Endothelial cell of umbilical vein (primary cell): Measurements from ENCODE around the gene SIRT4. TPM values are rescaled to one million over a fixed set of nuclear protein-coding genes. Genes with fewer than 3 reads are reported as not detected.

Experiments
- BruUV-seq: library from RNA; stranded (reverse); fragments of 400-500 nt; replicated peaks from 2 replicates; lab custom pipeline; 2021; lab: Mats Ljungman, UMichigan
- CTCF ChIA-PET: fragments of 300-600, 350-600 bp; sonication (Branson Sonifier 250); formaldehyde crosslinking; loops from one replicate; lab custom pipeline; 2021; ENCODE audit warnings: antibody characterized with exemption, inconsistent platforms; lab: Charles Lee
- POLR2A ChIA-PET: fragments of 300-600, 350-600 bp; sonication (Branson Sonifier 250); formaldehyde crosslinking; loops from one replicate; lab custom pipeline; 2021; ENCODE audit warnings: antibody characterized with exemption, inconsistent platforms; lab: Charles Lee
- DNase-seq: peaks from one replicate; pipeline ENCODE4 v3.0.0-alpha.2; 2011; ENCODE audit warnings: low read depth, low spot score
- FAIRE-seq: peaks from 2 replicates; lab custom pipeline; 2011; peaks lifted over from hg19 to GRCh38; lab: Jason Lieb, UNC
- H2AFZ ChIP-seq: 2 replicates; pipeline ENCODE4 v1.6.0; 2012; ENCODE audit warnings: low read depth, low read length, control low read depth, inconsistent platforms
- H3K27ac ChIP-seq: 2 replicates; pipeline ENCODE4 v1.5.1; 2011; ENCODE audit warnings: low read depth, mild to moderate bottlenecking, control low read depth, low read length, moderate library complexity; ENCODE audit not compliant: insufficient read depth
- H3K27me3 ChIP-seq, 2 experiments: 2 replicates each; pipeline versions ENCODE4 v1.6.0 to v1.6.1; 2011; ENCODE audit warnings: low read length in 2 of 2, mixed read lengths in 1 of 2; ENCODE audit not compliant: control insufficient read depth in 2 of 2, insufficient read depth in 2 of 2
- H3K36me3 ChIP-seq, 2 experiments: 2 replicates in 1 of 2; 3 replicates in 1 of 2; pipeline ENCODE4 v1.5.1; 2011; ENCODE audit warnings: low read length in 2 of 2, mild to moderate bottlenecking in 1 of 2, moderate library complexity in 1 of 2; ENCODE audit not compliant: control insufficient read depth in 2 of 2, insufficient read depth in 2 of 2; ENCODE audit errors: extremely low read depth in 1 of 2
- H3K4me1 ChIP-seq: 3 replicates; pipeline ENCODE4 v1.5.1; 2011; ENCODE audit warnings: mild to moderate bottlenecking, low read length; ENCODE audit not compliant: control insufficient read depth, insufficient read depth; ENCODE audit errors: extremely low read depth
- H3K4me2 ChIP-seq: 2 replicates; pipeline ENCODE4 v1.6.1; 2011; ENCODE audit warnings: low read length, control low read depth, mixed read lengths; ENCODE audit not compliant: insufficient read depth
- H3K4me3 ChIP-seq, 3 experiments: fragments of 200-600 bp in 1 of 3; sonication (generic), shearing (Covaris generic) in 1 of 3; replicated peaks in 1 of 3; 2 replicates each; pipeline ENCODE4 v1.5.1; 2011 to 2016; ENCODE audit warnings: control low read depth in 3 of 3, low read length in 3 of 3, mild to moderate bottlenecking in 2 of 3, inconsistent platforms in 1 of 3, low read depth in 1 of 3, moderate library complexity in 1 of 3; ENCODE audit not compliant: insufficient read depth in 1 of 3
- H3K79me2 ChIP-seq: 2 replicates; pipeline ENCODE4 v1.6.0; 2012; ENCODE audit warnings: low read length, inconsistent platforms; ENCODE audit not compliant: control insufficient read depth, insufficient read depth
- H3K9ac ChIP-seq: replicated peaks from 2 replicates; pipeline ENCODE3; 2011; ENCODE audit warnings: low read length, control low read depth; ENCODE audit not compliant: insufficient read depth; ENCODE audit errors: extremely low read depth
- H3K9me1 ChIP-seq: replicated peaks from 3 replicates; pipeline ENCODE4 v1.6.0; 2011; ENCODE audit warnings: mild to moderate bottlenecking, low read length; ENCODE audit not compliant: control insufficient read depth, insufficient read depth; ENCODE audit errors: extremely low read depth
- H3K9me3 ChIP-seq: replicated peaks from 2 replicates; pipeline ENCODE4 v1.5.1; 2012; ENCODE audit warnings: low read length, inconsistent platforms; ENCODE audit not compliant: control insufficient read depth, insufficient read depth
- H4K20me1 ChIP-seq: replicated peaks from 2 replicates; pipeline ENCODE3; 2011; ENCODE audit warnings: mild to moderate bottlenecking, low read length; ENCODE audit not compliant: control insufficient read depth, insufficient read depth; ENCODE audit errors: extremely low read depth
- EZH2 ChIP-seq: IDR thresholded peaks from 2 replicates; pipeline ENCODE4 v1.6.1; 2012; ENCODE audit warnings: borderline replicate concordance, low read depth, mild to moderate bottlenecking, moderate library complexity, low read length, inconsistent platforms; ENCODE audit not compliant: severe bottlenecking
- FOS ChIP-seq: IDR thresholded peaks from 2 replicates; pipeline ENCODE4 v1.6.1; 2011; ENCODE audit warnings: mild to moderate bottlenecking, low read length, moderate library complexity, borderline replicate concordance; ENCODE audit not compliant: insufficient read depth
- GATA2 ChIP-seq: IDR thresholded peaks from 2 replicates; pipeline ENCODE4 v1.7.0; 2011; ENCODE audit warnings: low read depth, mild to moderate bottlenecking, moderate library complexity, mixed read lengths, low read length; ENCODE audit not compliant: insufficient read length, insufficient read depth
- JUN ChIP-seq: IDR thresholded peaks from 2 replicates; pipeline ENCODE4 v1.6.1; 2011; ENCODE audit warnings: borderline replicate concordance, low read depth; ENCODE audit not compliant: insufficient read length, insufficient read depth
- MYC ChIP-seq: IDR thresholded peaks from one replicate; pipeline ENCODE4 v1.6.1; 2011; ENCODE audit warnings: mild to moderate bottlenecking, low read depth, low read length
- POLR2A ChIP-seq: IDR thresholded peaks from 2 replicates; pipeline ENCODE4 v1.6.1; 2012; ENCODE audit warnings: low read depth, mild to moderate bottlenecking, control low read depth, low read length
- POLR2AphosphoS5 ChIP-seq: IDR thresholded peaks from 2 replicates; pipeline ENCODE4 v1.6.1; 2012; ENCODE audit warnings: low read depth, mild to moderate bottlenecking, control low read depth, low read length, moderate library complexity; ENCODE audit not compliant: insufficient read depth
- dilution Hi-C: fragments of 300-500 bp; cut with MboI; formaldehyde crosslinking; loops from one replicate; pipeline ENCODE4 v1.15.0; 2019; ENCODE audit warnings: low sequenced_read_pairs; ENCODE audit not compliant: extremely low pct_ligation_motif_present
- intact Hi-C: fragments of 100-400 bp; cut with micrococcal nuclease; formaldehyde crosslinking; loops from one replicate; pipeline ENCODE4 v1.10.0; 2022
- polyA plus RNA-seq, 4 experiments: library from polyadenylated mRNA; depleted of rRNA in 3 of 4; stranded (reverse) in 3 of 4; unstranded in 1 of 4; fragments of >200 nt; gene quantifications; 2 replicates each; pipeline versions ENCODE4 v1.2.1 to v1.2.3, GENCODE V29; 2011 to 2012; ENCODE audit warnings: missing spikeins in 1 of 4
- total RNA-seq: library from RNA; stranded (reverse); gene quantifications from 2 replicates; pipeline ENCODE4 v1.2.3, GENCODE V29; 2021
- TF ChIP-seq, protein P1 (sequence below): IDR thresholded peaks from 2 replicates; pipeline ENCODE4 v1.6.1; 2011; ENCODE audit not compliant: insufficient read depth, insufficient read length
- TF ChIP-seq, protein P2 (sequence below), 2 donors: IDR thresholded peaks; 1 replicate in 1 of 2; 2 replicates in 1 of 2; pipeline ENCODE4 v1.5.1; 2011; ENCODE audit warnings: low read length in 2 of 2, mild to moderate bottlenecking in 2 of 2, moderate library complexity in 2 of 2, control low read depth in 1 of 2, inconsistent platforms in 1 of 2, low read depth in 1 of 2; ENCODE audit not compliant: insufficient read depth in 1 of 2; ENCODE audit errors: extremely low read depth in 1 of 2

The SIRT4 gene
- total and polyA plus RNA-seq, 2 donors (not counting 3 experiments of a cell fraction or from before 2014, with no cell fraction given): 0.79 to 1.2 TPM

DNA sequence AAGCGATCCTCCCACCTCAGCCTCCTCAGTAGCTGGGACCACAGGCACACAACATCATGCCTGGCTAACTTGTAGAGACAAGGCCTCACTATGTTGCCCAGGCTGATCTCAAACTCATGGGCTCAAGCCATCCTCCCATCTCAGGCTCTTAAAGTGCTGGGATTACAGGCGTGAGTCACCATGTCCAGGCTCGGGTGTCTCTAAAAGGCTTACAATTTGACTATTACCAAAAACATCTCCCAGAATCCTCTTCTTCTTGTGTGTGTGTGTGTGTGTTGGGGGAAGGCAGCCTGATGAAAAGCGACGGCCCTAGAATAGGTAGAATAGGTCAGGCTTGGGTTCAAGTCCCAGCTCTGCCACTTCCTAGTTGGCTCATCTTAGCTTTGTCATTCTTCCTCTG lies 50.0 kb downstream of the SIRT4 start:
- no peaks in the 10 kb centered on the region for H3K9me1 ChIP-seq
- peaks cover 3 to 9% of the 10 kb centered on the region in 2 experiments for H3K27me3 ChIP-seq
- CTCF ChIA-PET: interaction anchor here (1.3 to 2.4 kb wide), 3 partner anchors 11 to 77 kb away, joined by 3 to 7 read pairs (median 3); no protein-coding TSS in a partner anchor
- no peaks in the 10 kb centered on the region for H3K9me3 ChIP-seq
- POLR2A ChIA-PET: interaction anchor here (0.5 to 0.7 kb wide), 2 partner anchors 11 to 106 kb away, joined by 9 to 10 read pairs; no protein-coding TSS in a partner anchor
- no peaks in the 10 kb centered on the region for H3K4me1 ChIP-seq
- TF ChIP-seq, protein P1, sequence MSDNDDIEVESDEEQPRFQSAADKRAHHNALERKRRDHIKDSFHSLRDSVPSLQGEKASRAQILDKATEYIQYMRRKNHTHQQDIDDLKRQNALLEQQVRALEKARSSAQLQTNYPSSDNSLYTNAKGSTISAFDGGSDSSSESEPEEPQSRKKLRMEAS: no peak
- no peak for TF ChIP-seq POLR2A
- TF ChIP-seq JUN: no peak
- no peak for TF ChIP-seq POLR2AphosphoS5
- TF ChIP-seq EZH2: no peak
- no peak for TF ChIP-seq GATA2
- no peak for TF ChIP-seq MYC
- TF ChIP-seq, protein P2, sequence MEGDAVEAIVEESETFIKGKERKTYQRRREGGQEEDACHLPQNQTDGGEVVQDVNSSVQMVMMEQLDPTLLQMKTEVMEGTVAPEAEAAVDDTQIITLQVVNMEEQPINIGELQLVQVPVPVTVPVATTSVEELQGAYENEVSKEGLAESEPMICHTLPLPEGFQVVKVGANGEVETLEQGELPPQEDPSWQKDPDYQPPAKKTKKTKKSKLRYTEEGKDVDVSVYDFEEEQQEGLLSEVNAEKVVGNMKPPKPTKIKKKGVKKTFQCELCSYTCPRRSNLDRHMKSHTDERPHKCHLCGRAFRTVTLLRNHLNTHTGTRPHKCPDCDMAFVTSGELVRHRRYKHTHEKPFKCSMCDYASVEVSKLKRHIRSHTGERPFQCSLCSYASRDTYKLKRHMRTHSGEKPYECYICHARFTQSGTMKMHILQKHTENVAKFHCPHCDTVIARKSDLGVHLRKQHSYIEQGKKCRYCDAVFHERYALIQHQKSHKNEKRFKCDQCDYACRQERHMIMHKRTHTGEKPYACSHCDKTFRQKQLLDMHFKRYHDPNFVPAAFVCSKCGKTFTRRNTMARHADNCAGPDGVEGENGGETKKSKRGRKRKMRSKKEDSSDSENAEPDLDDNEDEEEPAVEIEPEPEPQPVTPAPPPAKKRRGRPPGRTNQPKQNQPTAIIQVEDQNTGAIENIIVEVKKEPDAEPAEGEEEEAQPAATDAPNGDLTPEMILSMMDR (IDR thresholded peaks at IDR 0.05; ENCODE audit: extremely low read depth in 1 of 2, insufficient read depth in 1 of 2, low read depth in 1 of 2, low read length in 2 of 2): no peak
- no peak for TF ChIP-seq FOS
- DNase-seq (no peak), FAIRE-seq (no peak)
- no peaks in the 10 kb centered on the region for H4K20me1 ChIP-seq
- dilution Hi-C loops: no loop called here
- H3K4me2 ChIP-seq: no peak overlapping the region
- H3K27ac ChIP-seq: no peak overlapping the region
- intact Hi-C loops: no loop called here
- no peaks in the 10 kb centered on the region for H3K79me2 ChIP-seq
- no peak overlapping the region for H3K9ac ChIP-seq
- H3K4me3 ChIP-seq: no peak overlapping the region
- no TSS peak for BruUV-seq
- no peaks in the 10 kb centered on the region for H3K36me3 ChIP-seq
- H2AFZ ChIP-seq: no peak overlapping the region
